Right atrium auricular region (tissue), 2 donors: ENCODE results near the gene NQO2. TPM values are rescaled to one million over a fixed set of nuclear protein-coding genes. Genes with fewer than 3 reads are reported as not detected.

Experiments
- DNase-seq: peaks from one replicate; pipeline ENCODE4 v3.0.0-alpha.2; 2019; ENCODE audit warnings: low spot score
- H3K27ac ChIP-seq, 2 donors: fragments of 200-600 bp; sonication (generic); 1 replicate in 1 of 2; 2 replicates in 1 of 2; pipeline ENCODE4 v1.5.1; 2016 to 2019
- H3K27me3 ChIP-seq, 2 donors: fragments of 200-600 bp; sonication (generic); one replicate each; pipeline versions ENCODE4 v1.5.1 to v1.6.0; 2017 to 2019
- H3K36me3 ChIP-seq: fragments of 200-600 bp; sonication (generic); one replicate; pipeline ENCODE4 v1.5.1; 2016
- H3K4me1 ChIP-seq, 2 donors: fragments of 200-600 bp; sonication (generic); one replicate each; pipeline versions ENCODE4 v1.5.1 to v1.6.0; 2017 to 2019
- H3K4me3 ChIP-seq, 2 donors: fragments of 200-600 bp; sonication (generic); 1 replicate in 1 of 2; 2 replicates in 1 of 2; pipeline ENCODE4 v1.5.1; 2017 to 2019; ENCODE audit warnings: mild to moderate bottlenecking in 1 of 2, moderate library complexity in 1 of 2
- H3K9me3 ChIP-seq, 2 donors: fragments of 200-600 bp; sonication (generic); one replicate each; pipeline ENCODE4 v1.5.1; 2019
- CTCF ChIP-seq, 2 donors: fragments of 200-600 bp; sonication (generic); IDR thresholded peaks; one replicate each; pipeline ENCODE4 v1.5.1; 2019; ENCODE audit warnings: antibody characterized with exemption in 2 of 2
- total RNA-seq, 2 donors: library from RNA; depleted of rRNA; stranded (reverse); fragments of >200 nt; gene quantifications; one replicate each; pipeline ENCODE4 v1.1.0, GENCODE V29; 2016

Gene NQO2
- total RNA-seq, 2 donors from 2014 or later: 37.6 to 68.1 TPM

GRCh38 chr6:2980465-2980855 is 19.2 kb upstream of the NQO2 start:
- DNase-seq: no peak
- no peak overlapping the region for H3K27ac ChIP-seq
- peaks cover 0 to 33% of the 10 kb centered on the region in 2 donors for H3K4me1 ChIP-seq

GRCh38 chr6:2982426-2983117 is 17.1 kb upstream of the NQO2 start:
- Histone ChIP-seq H3K27ac (peak overlapping the region; percentile 33 to 42), H3K9me3 (no peaks in the 10 kb centered on the region)

More at GRCh38 chr6:2980465-2980855, 19.2 kb upstream of the NQO2 start:
- Histone ChIP-seq H3K9me3 (no peaks in the 10 kb centered on the region), H3K36me3 (no peaks in the 10 kb centered on the region), H3K4me3 (no peak overlapping the region), H3K27me3 (no peaks in the 10 kb centered on the region)
- TF ChIP-seq CTCF (IDR thresholded peaks at IDR 0.05): no peak

GRCh38 chr6:2984738-2985406 is 14.8 kb upstream of the NQO2 start:
- H3K4me1 ChIP-seq: peaks cover 0 to 51% of the 10 kb centered on the region in 2 donors

More at GRCh38 chr6:2982426-2983117, 17.1 kb upstream of the NQO2 start:
- DNase-seq: no peak
- no peak for TF ChIP-seq CTCF (IDR thresholded peaks at IDR 0.05)
- Histone ChIP-seq H3K4me3 (no peak overlapping the region), H3K36me3 (no peaks in the 10 kb centered on the region), H3K4me1 (peaks cover 0 to 46% of the 10 kb centered on the region in 2 donors), H3K27me3 (no peaks in the 10 kb centered on the region)

GRCh38 chr6:2986722-2987221 is 12.9 kb upstream of the NQO2 start:
- peak overlapping the region; percentile 14 to 94 for H3K27ac ChIP-seq
- no peak for DNase-seq
- H3K4me3 ChIP-seq: no peak overlapping the region
- no peak for TF ChIP-seq CTCF (IDR thresholded peaks at IDR 0.05)
- H3K4me1 ChIP-seq: peaks cover 0 to 44% of the 10 kb centered on the region in 2 donors
- no peaks in the 10 kb centered on the region for H3K27me3 ChIP-seq
- no peaks in the 10 kb centered on the region for H3K9me3 ChIP-seq
- H3K36me3 ChIP-seq: no peaks in the 10 kb centered on the region

More at GRCh38 chr6:2984738-2985406, 14.8 kb upstream of the NQO2 start:
- no peak for TF ChIP-seq CTCF (IDR thresholded peaks at IDR 0.05)
- Histone ChIP-seq H3K4me3 (no peak overlapping the region), H3K27me3 (no peaks in the 10 kb centered on the region), H3K27ac (no peak overlapping the region), H3K36me3 (no peaks in the 10 kb centered on the region), H3K9me3 (no peaks in the 10 kb centered on the region)
- no peak for DNase-seq

- Histone ChIP-seq H3K27me3 (no peaks in the 10 kb centered on the region), H3K9me3 (no peaks in the 10 kb centered on the region), H3K4me1 (peaks cover 0 to 33% of the 10 kb centered on the region in 2 donors), H3K27ac (peak overlapping the region; percentile 94 to 97), H3K36me3 (no peaks in the 10 kb centered on the region), H3K4me3 (peak overlapping the region; percentile 65 to 92)
- TF ChIP-seq CTCF (IDR thresholded peaks at IDR 0.05): no peak
- no peak for DNase-seq
These were observed 11.6 kb upstream of the NQO2 start for GRCh38 chr6:2988094-2988425.
